HUES64 (cell line): Measurements from ENCODE around the gene SLC26A4.

ENCODE experiments used
- H3K27ac ChIP-seq: 2 replicates; pipeline ENCODE4 v1.7.0; 2013; ENCODE audit warnings: low read depth, low read length, inconsistent platforms
- H3K27me3 ChIP-seq: 2 replicates; pipeline ENCODE4 v1.6.1; 2013; ENCODE audit warnings: mild to moderate bottlenecking, low read length; ENCODE audit not compliant: insufficient read depth
- H3K36me3 ChIP-seq: 2 replicates; pipeline ENCODE4 v1.6.1; 2013; ENCODE audit warnings: mild to moderate bottlenecking, low read length; ENCODE audit not compliant: insufficient read depth
- H3K4me1 ChIP-seq: 2 replicates; pipeline ENCODE4 v1.6.1; 2013; ENCODE audit warnings: mild to moderate bottlenecking, low read length, moderate library complexity; ENCODE audit not compliant: insufficient read depth
- H3K4me3 ChIP-seq: 2 replicates; pipeline ENCODE4 v1.5.1; 2013; ENCODE audit warnings: mild to moderate bottlenecking, low read length, moderate library complexity
- H3K9ac ChIP-seq: 2 replicates; pipeline ENCODE4 v1.6.1; 2013; ENCODE audit warnings: mild to moderate bottlenecking, low read depth, low read length
- H3K9me3 ChIP-seq: 2 replicates; pipeline ENCODE4 v1.6.1; 2013; ENCODE audit warnings: low read depth, low read length; ENCODE audit not compliant: insufficient read depth
- WGBS: fragments of 150-250, 120-280 bp; methylation state at CpG from one replicate; pipeline ENCODE4 v1.1.7; 2013; ENCODE audit warnings: missing lambda C conversion rate; 5-methylcytosine and 5-hydroxymethylcytosine counted together

Gene SLC26A4

GRCh38 chr7:107682886-107683285 is 22.3 kb downstream of the SLC26A4 start:
- Histone ChIP-seq H3K4me3 (no peak overlapping the region), H3K27ac (no peak overlapping the region), H3K27me3 (no peaks in the 10 kb centered on the region), H3K9me3 (no peaks in the 10 kb centered on the region), H3K4me1 (no peaks in the 10 kb centered on the region), H3K9ac (no peak overlapping the region), H3K36me3 (no peaks in the 10 kb centered on the region)
- WGBS = 95% methylated on average over 5 of the region's 5 CpGs

- Histone ChIP-seq H3K27me3 (no peaks in the 10 kb centered on the region), H3K9me3 (no peaks in the 10 kb centered on the region), H3K9ac (no peak overlapping the region), H3K4me1 (no peaks in the 10 kb centered on the region), H3K36me3 (no peaks in the 10 kb centered on the region), H3K4me3 (no peak overlapping the region), H3K27ac (no peak overlapping the region)
- 77% methylated on average over 2 of the region's 2 CpGs for whole genome bisulfite sequencing
Measured at GRCh38 chr7:107684287-107684686, 23.7 kb downstream of the SLC26A4 start.

GRCh38 chr7:107684947-107685463 is 24.4 kb downstream of the SLC26A4 start:
- H3K9me3 ChIP-seq = no peaks in the 10 kb centered on the region
- no peak overlapping the region for H3K27ac ChIP-seq
- no peaks in the 10 kb centered on the region for H3K36me3 ChIP-seq
- H3K9ac ChIP-seq = no peak overlapping the region
- H3K4me1 ChIP-seq = peaks cover 2% of the 10 kb centered on the region; the same call in 1 of the 2 replicates
- no peak overlapping the region for H3K4me3 ChIP-seq
- 85% methylated on average over 1 of the region's 1 CpG for WGBS
- H3K27me3 ChIP-seq = no peaks in the 10 kb centered on the region

GRCh38 chr7:107686816-107687387 is 26.3 kb downstream of the SLC26A4 start:
- no peak overlapping the region for H3K9ac ChIP-seq
- H3K36me3 ChIP-seq = no peaks in the 10 kb centered on the region
- H3K4me3 ChIP-seq = no peak overlapping the region
- WGBS = 96% methylated on average over 5 of the region's 5 CpGs
- no peaks in the 10 kb centered on the region for H3K27me3 ChIP-seq
- H3K4me1 ChIP-seq = peaks cover 3% of the 10 kb centered on the region; the same call in 1 of the 2 replicates
- no peaks in the 10 kb centered on the region for H3K9me3 ChIP-seq
- no peak overlapping the region for H3K27ac ChIP-seq

GRCh38 chr7:107687656-107688055 is 27.0 kb downstream of the SLC26A4 start:
- H3K4me3 ChIP-seq = no peak overlapping the region
- H3K27ac ChIP-seq = no peak overlapping the region
- no peaks in the 10 kb centered on the region for H3K9me3 ChIP-seq
- no peaks in the 10 kb centered on the region for H3K27me3 ChIP-seq
- H3K9ac ChIP-seq = no peak overlapping the region
- no peaks in the 10 kb centered on the region for H3K36me3 ChIP-seq
- peaks cover 3% of the 10 kb centered on the region; the same call in 1 of the 2 replicates for H3K4me1 ChIP-seq
- WGBS = 89% methylated on average over 3 of the region's 3 CpGs

- Histone ChIP-seq H3K9me3 (no peaks in the 10 kb centered on the region), H3K27me3 (no peaks in the 10 kb centered on the region)
- 93% methylated on average over 2 of the region's 2 CpGs for WGBS
Measured at GRCh38 chr7:107689553-107689952, 28.9 kb downstream of the SLC26A4 start.

GRCh38 chr7:107690084-107690483 is 29.5 kb downstream of the SLC26A4 start:
- 95% methylated on average over 7 of the region's 7 CpGs for WGBS

More at GRCh38 chr7:107689553-107689952, 28.9 kb downstream of the SLC26A4 start:
- H3K27ac ChIP-seq = no peak overlapping the region
- peaks cover 10% of the 10 kb centered on the region; the same call in 1 of the 2 replicates for H3K4me1 ChIP-seq
- H3K36me3 ChIP-seq = no peaks in the 10 kb centered on the region
- H3K4me3 ChIP-seq = no peak overlapping the region
- no peak overlapping the region for H3K9ac ChIP-seq

GRCh38 chr7:107690611-107691010 is 30.0 kb downstream of the SLC26A4 start:
- Histone ChIP-seq H3K27me3 (no peaks in the 10 kb centered on the region), H3K4me1 (peaks cover 10% of the 10 kb centered on the region; the same call in 1 of the 2 replicates), H3K9ac (no peak overlapping the region), H3K27ac (no peak overlapping the region), H3K36me3 (no peaks in the 10 kb centered on the region), H3K4me3 (no peak overlapping the region), H3K9me3 (no peaks in the 10 kb centered on the region)
- WGBS = 69% methylated on average over 2 of the region's 2 CpGs

More at GRCh38 chr7:107690084-107690483, 29.5 kb downstream of the SLC26A4 start:
- no peaks in the 10 kb centered on the region for H3K9me3 ChIP-seq
- no peak overlapping the region for H3K27ac ChIP-seq
- peaks cover 10% of the 10 kb centered on the region; the same call in 1 of the 2 replicates for H3K4me1 ChIP-seq
- no peak overlapping the region for H3K9ac ChIP-seq
- no peaks in the 10 kb centered on the region for H3K27me3 ChIP-seq
- no peak overlapping the region for H3K4me3 ChIP-seq
- no peaks in the 10 kb centered on the region for H3K36me3 ChIP-seq

- H3K27me3 ChIP-seq = no peaks in the 10 kb centered on the region
- WGBS = 95% methylated on average over 3 of the region's 3 CpGs
- no peaks in the 10 kb centered on the region for H3K36me3 ChIP-seq
- H3K9ac ChIP-seq = no peak overlapping the region
- no peaks in the 10 kb centered on the region for H3K9me3 ChIP-seq
- H3K27ac ChIP-seq = no peak overlapping the region
- no peak overlapping the region for H3K4me3 ChIP-seq
- H3K4me1 ChIP-seq = peaks cover 10% of the 10 kb centered on the region; the same call in 1 of the 2 replicates
Measured at GRCh38 chr7:107691716-107692115, 31.1 kb downstream of the SLC26A4 start.

- peaks cover 10% of the 10 kb centered on the region; the same call in 1 of the 2 replicates for H3K4me1 ChIP-seq
- WGBS = 60% methylated on average over 1 of the region's 1 CpG
- H3K27me3 ChIP-seq = no peaks in the 10 kb centered on the region
- H3K36me3 ChIP-seq = no peaks in the 10 kb centered on the region
- no peaks in the 10 kb centered on the region for H3K9me3 ChIP-seq
- H3K27ac ChIP-seq = no peak overlapping the region
- no peak overlapping the region for H3K4me3 ChIP-seq
- no peak overlapping the region for H3K9ac ChIP-seq
Measured at GRCh38 chr7:107692501-107692900, 31.9 kb downstream of the SLC26A4 start.

GRCh38 chr7:107693396-107693795 is 32.8 kb downstream of the SLC26A4 start:
- Histone ChIP-seq H3K4me1 (peaks cover 10% of the 10 kb centered on the region; the same call in 1 of the 2 replicates), H3K4me3 (no peak overlapping the region), H3K9ac (no peak overlapping the region; the same call in 1 of the 2 replicates), H3K27ac (no peak overlapping the region), H3K9me3 (no peaks in the 10 kb centered on the region), H3K27me3 (no peaks in the 10 kb centered on the region), H3K36me3 (no peaks in the 10 kb centered on the region)
- 73% methylated on average over 4 of the region's 4 CpGs for WGBS
